Stomach (tissue), 9 donors: ENCODE measurements around the gene ALK. TPM values are rescaled to one million over a fixed set of nuclear protein-coding genes. Genes with fewer than 3 reads are reported as not detected.

Experiments used
- DNase-seq, 2 donors: peaks; one replicate each; pipeline versions ENCODE4 v3.0.0 to v3.0.0-alpha.2; 2013 to 2019
- H3K27ac ChIP-seq, 5 donors: fragments of 200-600 bp in 4 of 5; sonication (generic) in 4 of 5; one replicate each; pipeline ENCODE4 v1.5.1; 2013 to 2019; ENCODE audit warnings: mild to moderate bottlenecking in 1 of 5, moderate library complexity in 1 of 5
- H3K27me3 ChIP-seq, 3 donors: fragments of 200-600 bp; sonication (generic); one replicate each; pipeline ENCODE4 v1.5.1; 2017 to 2019; ENCODE audit warnings: mixed run types in 1 of 3
- H3K36me3 ChIP-seq, 4 donors: fragments of 200-600 bp; sonication (generic); 1 replicate in 3 of 4; 2 replicates in 1 of 4; pipeline ENCODE4 v1.5.1; 2016 to 2019
- H3K4me1 ChIP-seq, 4 donors: fragments of 200-600 bp; sonication (generic); one replicate each; pipeline ENCODE4 v1.5.1; 2016 to 2019
- H3K4me3 ChIP-seq, 4 donors: fragments of 200-600 bp; sonication (generic) in 3 of 4; one replicate each; pipeline ENCODE4 v1.5.1; 2016 to 2019; ENCODE audit warnings: mild to moderate bottlenecking in 1 of 4
- H3K9me3 ChIP-seq, 4 donors: fragments of 200-600 bp; sonication (generic); one replicate each; pipeline ENCODE4 v1.5.1; 2016 to 2019
- EP300 ChIP-seq: sonication (generic); formaldehyde crosslinking; IDR thresholded peaks from one replicate; pipeline ENCODE4 v1.6.1; 2017; ENCODE audit warnings: antibody characterized with exemption
- POLR2A ChIP-seq, 4 donors: fragments of 450-650 bp; IDR thresholded peaks; one replicate each; pipeline ENCODE4 v1.6.1; 2016; ENCODE audit warnings: antibody characterized with exemption in 4 of 4, control low read depth in 2 of 4, mild to moderate bottlenecking in 1 of 4, moderate library complexity in 1 of 4
- POLR2AphosphoS5 ChIP-seq, 3 donors: sonication (generic); formaldehyde crosslinking; IDR thresholded peaks; one replicate each; pipeline ENCODE4 v1.6.1; 2016; ENCODE audit warnings: antibody characterized with exemption in 3 of 3
- WGBS, 5 donors: extraction: QIAGEN DNeasy Blood & Tissue Kit in 3 of 5; methylation state at CpG; one replicate each; pipeline versions ENCODE4 v1.1.5 to v1.1.7; 2013 to 2018; 5-methylcytosine and 5-hydroxymethylcytosine counted together
- intact Hi-C: fragments of 100-400 bp; cut with DNase I; formaldehyde crosslinking; loops from one replicate; pipeline ENCODE4 v1.15.1; 2023; ENCODE audit warnings: low total_unique reads
- polyA plus RNA-seq, 3 donors: library from polyadenylated mRNA; stranded (reverse); fragments of 200-250 nt; gene quantifications; one replicate each; pipeline ENCODE4 v1.2.3, GENCODE V29; 2013
- total RNA-seq, 5 donors: library from RNA; depleted of rRNA; stranded (reverse); fragments of >200 nt; gene quantifications; one replicate each; pipeline versions ENCODE4 v1.1.0 to v1.2.3, GENCODE V29; 2014 to 2016
- TF ChIP-seq, protein P1 (sequence below), 7 experiments: fragments of 450-650 bp in 4 of 7; fragments of 200-600 bp in 3 of 7; sonication (generic) in 3 of 7; IDR thresholded peaks; one replicate each; pipeline ENCODE4 v1.5.1; 2016 to 2019; ENCODE audit warnings: antibody characterized with exemption in 7 of 7, control low read depth in 2 of 7, mild to moderate bottlenecking in 1 of 7
- donor health status: healthy with polysubstance abuse.
- donor health status: Bipolar disorder and iron deficiency.
- donor health status: healthy.

The ALK gene
- total and polyA plus RNA-seq, 8 donors = 0.13 to 0.92 TPM; not detected in 6

DNA sequence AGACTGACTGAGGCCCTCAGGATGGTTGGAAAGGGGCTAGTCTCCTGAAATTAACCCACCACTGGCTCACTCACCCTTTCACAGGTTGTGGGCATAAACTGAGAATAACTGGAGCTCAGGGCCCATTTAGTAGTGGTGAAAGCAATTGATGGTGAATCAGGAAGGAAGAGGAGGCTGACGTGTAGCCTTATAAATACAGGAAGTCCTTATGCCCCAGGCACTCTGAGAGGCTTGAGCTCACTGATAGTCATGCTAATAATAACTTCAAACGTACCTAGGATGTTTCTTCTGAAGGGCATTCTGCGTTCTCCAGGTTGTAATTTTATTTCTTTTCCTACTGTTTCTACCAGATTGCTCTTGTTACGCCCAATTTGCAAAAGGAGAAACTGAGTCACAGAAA lies 477.8 kb downstream of the ALK start:
- peaks cover 0 to 3% (median 0%) of the 10 kb centered on the region in 4 donors for H3K4me1 ChIP-seq
- TF ChIP-seq POLR2A (IDR thresholded peaks at IDR 0.05) (no peak), EP300 (no peak), POLR2AphosphoS5 (IDR thresholded peaks at IDR 0.05) (no peak)
- TF ChIP-seq, protein P1, sequence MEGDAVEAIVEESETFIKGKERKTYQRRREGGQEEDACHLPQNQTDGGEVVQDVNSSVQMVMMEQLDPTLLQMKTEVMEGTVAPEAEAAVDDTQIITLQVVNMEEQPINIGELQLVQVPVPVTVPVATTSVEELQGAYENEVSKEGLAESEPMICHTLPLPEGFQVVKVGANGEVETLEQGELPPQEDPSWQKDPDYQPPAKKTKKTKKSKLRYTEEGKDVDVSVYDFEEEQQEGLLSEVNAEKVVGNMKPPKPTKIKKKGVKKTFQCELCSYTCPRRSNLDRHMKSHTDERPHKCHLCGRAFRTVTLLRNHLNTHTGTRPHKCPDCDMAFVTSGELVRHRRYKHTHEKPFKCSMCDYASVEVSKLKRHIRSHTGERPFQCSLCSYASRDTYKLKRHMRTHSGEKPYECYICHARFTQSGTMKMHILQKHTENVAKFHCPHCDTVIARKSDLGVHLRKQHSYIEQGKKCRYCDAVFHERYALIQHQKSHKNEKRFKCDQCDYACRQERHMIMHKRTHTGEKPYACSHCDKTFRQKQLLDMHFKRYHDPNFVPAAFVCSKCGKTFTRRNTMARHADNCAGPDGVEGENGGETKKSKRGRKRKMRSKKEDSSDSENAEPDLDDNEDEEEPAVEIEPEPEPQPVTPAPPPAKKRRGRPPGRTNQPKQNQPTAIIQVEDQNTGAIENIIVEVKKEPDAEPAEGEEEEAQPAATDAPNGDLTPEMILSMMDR (IDR thresholded peaks at IDR 0.05) = no peak
- no peak overlapping the region for H3K4me3 ChIP-seq
- H3K9me3 ChIP-seq = no peaks in the 10 kb centered on the region
- H3K27ac ChIP-seq = no peak overlapping the region
- H3K36me3 ChIP-seq = no peaks in the 10 kb centered on the region
- 36 to 54% (median 44%) methylated on average over 4 of the region's 4 CpGs for WGBS, 5 donors
- intact Hi-C loops = no loop called here
- H3K27me3 ChIP-seq = no peaks in the 10 kb centered on the region
- DNase-seq = no peak

DNA sequence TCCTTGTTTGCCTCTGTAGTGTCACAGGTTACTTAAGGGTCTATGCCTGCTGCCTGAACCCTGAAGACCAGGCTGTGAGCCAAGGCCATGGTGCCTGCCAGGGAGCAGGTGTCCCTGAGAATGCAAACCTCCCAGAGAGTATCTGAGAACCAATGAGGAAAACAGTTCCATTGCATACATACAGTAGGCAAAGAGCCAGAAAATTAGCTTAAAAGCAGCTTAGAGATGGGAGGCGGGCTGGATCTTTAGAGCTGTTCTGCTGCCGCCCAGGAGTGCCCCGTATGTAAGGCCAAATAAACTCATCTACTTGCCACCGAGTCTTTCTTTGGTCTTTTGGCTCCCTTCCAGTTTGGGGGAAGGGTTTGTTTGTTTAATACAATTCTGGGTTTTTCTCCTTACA lies 478.2 kb downstream of the ALK start:
- intact Hi-C loops = no loop called here
- WGBS, 5 donors = 36 to 58% (median 42%) methylated on average over 4 of the region's 4 CpGs
- H3K27me3 ChIP-seq = no peaks in the 10 kb centered on the region
- no peaks in the 10 kb centered on the region for H3K9me3 ChIP-seq
- DNase-seq = peak in 1 of 2 donors; percentile 9
- no peaks in the 10 kb centered on the region for H3K36me3 ChIP-seq
- H3K4me1 ChIP-seq = peaks cover 0 to 3% (median 0%) of the 10 kb centered on the region in 4 donors
- no peak overlapping the region for H3K27ac ChIP-seq
- no peak for TF ChIP-seq POLR2AphosphoS5 (IDR thresholded peaks at IDR 0.05)
- TF ChIP-seq, protein P1 (IDR thresholded peaks at IDR 0.05) = no peak
- no peak for TF ChIP-seq EP300
- TF ChIP-seq POLR2A (IDR thresholded peaks at IDR 0.05) = no peak
- no peak overlapping the region for H3K4me3 ChIP-seq

DNA sequence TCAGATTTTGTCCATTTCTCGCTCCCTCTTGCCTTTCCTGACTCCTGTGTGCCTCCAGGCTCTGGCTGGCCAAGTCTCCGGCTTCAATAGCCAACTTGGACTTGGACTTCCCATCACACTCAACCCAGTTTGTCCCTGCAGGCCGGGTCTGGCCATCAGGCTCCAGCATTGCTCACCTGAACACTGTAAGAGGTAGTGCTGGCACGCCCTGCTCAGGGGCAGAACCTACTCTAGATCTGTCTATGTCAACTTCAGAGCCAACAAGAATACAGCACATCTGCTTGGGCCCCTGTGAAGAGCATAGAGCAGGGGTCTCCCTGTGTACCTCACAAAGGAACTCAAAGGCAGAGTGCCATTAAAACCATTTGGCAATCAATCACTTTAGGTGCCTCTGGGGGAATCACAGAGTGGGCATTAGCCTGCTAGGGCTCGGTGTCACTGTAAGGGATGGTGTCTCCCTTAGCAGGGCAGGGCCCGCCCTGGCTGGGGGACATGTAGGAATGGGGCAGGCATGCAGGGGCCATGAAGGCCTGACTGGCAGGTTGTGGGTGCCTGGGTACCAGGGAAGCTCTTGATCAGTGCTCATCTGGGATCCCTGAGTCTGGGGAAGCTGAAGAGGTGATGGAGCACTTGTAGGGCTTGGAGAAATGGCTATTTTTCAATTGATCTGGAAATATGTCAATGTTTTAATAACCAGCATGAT lies 480.3 kb downstream of the ALK start:
- Histone ChIP-seq H3K4me3 (no peak overlapping the region), H3K9me3 (no peaks in the 10 kb centered on the region)
- WGBS, 5 donors = 85 to 93% (median 88%) methylated on average over 6 of the region's 6 CpGs

DNA sequence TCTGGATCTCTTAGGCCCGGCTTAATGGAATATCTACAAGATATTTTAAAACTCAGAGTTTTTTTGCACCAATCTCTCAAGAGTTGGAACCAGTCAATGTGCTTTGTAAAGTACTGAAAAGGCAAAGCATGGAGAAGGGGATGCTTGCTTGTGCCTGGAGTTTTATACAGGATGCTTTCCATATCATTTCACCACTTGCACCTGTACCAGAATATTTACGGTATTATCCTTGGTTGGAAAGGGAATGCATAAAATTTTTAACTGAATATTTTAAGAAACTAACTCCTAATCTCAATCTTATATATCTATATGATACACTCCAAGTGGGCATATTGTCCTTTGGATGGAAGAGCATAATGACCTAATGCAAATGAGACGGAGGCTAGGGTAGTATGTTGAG lies 487.5 kb downstream of the ALK start:
- TF ChIP-seq, protein P1 (IDR thresholded peaks at IDR 0.05) = no peak
- TF ChIP-seq POLR2A (IDR thresholded peaks at IDR 0.05) = no peak
- TF ChIP-seq EP300 = no peak
- no peak for TF ChIP-seq POLR2AphosphoS5 (IDR thresholded peaks at IDR 0.05)

More for the DNA sequence above, 480.3 kb downstream of the ALK start:
- Histone ChIP-seq H3K27ac (no peak overlapping the region), H3K27me3 (no peaks in the 10 kb centered on the region), H3K36me3 (no peaks in the 10 kb centered on the region), H3K4me1 (peaks cover 0 to 3% (median 0%) of the 10 kb centered on the region in 4 donors)
- DNase-seq = no peak
- intact Hi-C loops = no loop called here
- TF ChIP-seq POLR2AphosphoS5 (IDR thresholded peaks at IDR 0.05) (no peak), EP300 (no peak), POLR2A (IDR thresholded peaks at IDR 0.05) (no peak)
- TF ChIP-seq, protein P1 (IDR thresholded peaks at IDR 0.05) = no peak

More for the DNA sequence above, 487.5 kb downstream of the ALK start:
- no peaks in the 10 kb centered on the region for H3K4me1 ChIP-seq
- 90 to 96% (median 93%) methylated on average over 3 of the region's 3 CpGs for WGBS, 5 donors
- no peak for DNase-seq
- intact Hi-C loops = no loop called here
- H3K9me3 ChIP-seq = no peaks in the 10 kb centered on the region
- no peak overlapping the region for H3K4me3 ChIP-seq
- H3K36me3 ChIP-seq = no peaks in the 10 kb centered on the region
- no peaks in the 10 kb centered on the region for H3K27me3 ChIP-seq
- no peak overlapping the region for H3K27ac ChIP-seq
